GM11168 (cell line): Measurements from ENCODE around the gene ATIC.
"Not testable (repeated sequence)": the region's sequence is repeated elsewhere in the genome, so short reads cannot be mapped to it uniquely, and the experiment has no call there.

Experiments
- in situ Hi-C: fragments of 300-500 bp; cut with MboI; formaldehyde crosslinking; loops from one replicate; pipeline ENCODE4 v1.12.0; 2022; ENCODE audit warnings: low sequenced_read_pairs; ENCODE audit not compliant: unreplicated experiment

ATIC gene

DNA sequence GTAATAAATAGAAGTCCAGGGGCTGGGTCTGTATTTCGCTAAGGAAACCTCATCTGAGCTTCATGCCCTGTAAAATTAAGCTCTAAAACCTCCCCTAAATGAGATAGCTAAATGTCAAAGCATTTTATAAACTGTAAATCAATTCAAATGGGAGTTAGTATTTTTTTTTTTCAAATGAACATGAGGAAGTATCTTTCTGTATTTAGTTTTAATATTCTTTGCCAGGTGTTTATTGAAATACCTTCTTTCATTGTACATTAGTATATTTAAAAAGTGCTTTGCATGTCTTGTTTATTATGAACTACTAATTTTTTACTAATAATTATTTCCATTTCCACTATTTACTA is 47.7 kb downstream of the ATIC start:
- in situ Hi-C loops: no loop called here

DNA sequence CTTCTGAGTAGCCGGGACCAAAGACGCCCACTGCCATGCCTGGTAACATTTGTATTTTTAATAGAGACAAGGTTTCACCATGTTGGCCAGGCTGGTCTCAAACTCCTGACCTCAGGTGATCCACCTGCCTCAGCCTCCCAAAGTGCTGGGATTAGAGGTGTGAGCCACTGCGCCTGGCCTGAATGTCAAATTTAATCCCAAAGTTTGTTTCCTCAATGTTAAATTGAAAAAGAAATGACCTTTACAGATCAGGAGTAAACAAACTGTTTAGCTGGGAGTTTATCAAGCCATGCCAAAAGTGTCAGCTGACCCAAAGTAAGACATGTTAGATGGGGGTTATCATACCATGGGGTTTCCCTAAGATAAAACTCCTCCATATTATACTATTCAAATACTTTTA is 48.2 kb downstream of the ATIC start:
- in situ Hi-C loops: not testable (repeated sequence)

DNA sequence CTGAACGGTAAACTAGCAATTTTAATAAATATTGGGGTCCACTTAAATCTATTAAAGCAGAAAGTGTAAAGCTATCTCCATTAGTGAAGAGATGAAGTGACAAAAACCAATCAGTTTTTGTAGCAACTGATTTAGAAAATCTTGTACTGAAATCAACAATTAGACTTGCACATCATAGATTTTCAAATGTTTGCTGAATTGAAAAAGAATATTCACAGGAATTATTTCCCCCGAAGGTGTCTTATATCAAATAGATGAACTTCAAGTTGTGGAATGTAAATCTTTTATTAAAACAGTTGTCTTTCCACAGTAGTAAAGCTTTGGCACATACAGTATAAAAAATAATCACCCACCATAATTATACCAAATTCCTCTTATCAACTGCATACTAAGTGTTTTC is 48.7 kb downstream of the ATIC start:
- in situ Hi-C loops: no loop called here

DNA sequence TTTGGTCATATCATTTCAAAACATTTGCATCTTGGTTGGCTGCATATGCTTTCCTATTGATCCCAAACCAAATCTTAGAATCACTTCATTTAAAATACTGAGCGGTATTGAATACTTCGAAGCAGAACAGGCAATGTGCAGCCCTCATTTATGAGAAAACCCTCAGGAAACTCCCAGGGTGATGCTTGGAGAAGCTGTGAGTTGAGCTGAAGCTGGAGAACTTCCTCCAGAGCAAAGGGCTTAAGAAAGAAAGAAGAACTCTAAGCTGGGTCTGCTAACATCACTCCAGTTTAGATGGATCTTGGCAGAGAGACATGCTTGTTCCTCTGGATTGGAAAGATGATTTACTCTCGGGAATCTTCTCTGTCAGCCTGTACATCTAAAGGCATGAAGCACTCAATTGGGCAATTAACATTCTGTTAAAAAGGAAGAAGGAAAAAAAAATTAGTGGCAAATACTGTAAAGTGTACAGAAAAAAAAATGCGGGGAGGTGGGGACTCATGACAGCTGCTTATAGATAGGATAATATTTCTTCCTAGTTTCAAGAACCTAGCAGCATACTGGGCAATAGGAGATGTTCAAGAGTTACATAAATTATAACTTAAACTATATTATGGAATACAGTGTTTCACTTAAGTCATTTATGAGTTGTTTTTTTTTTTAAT is 49.5 kb downstream of the ATIC start:
- in situ Hi-C loops: no loop called here

DNA sequence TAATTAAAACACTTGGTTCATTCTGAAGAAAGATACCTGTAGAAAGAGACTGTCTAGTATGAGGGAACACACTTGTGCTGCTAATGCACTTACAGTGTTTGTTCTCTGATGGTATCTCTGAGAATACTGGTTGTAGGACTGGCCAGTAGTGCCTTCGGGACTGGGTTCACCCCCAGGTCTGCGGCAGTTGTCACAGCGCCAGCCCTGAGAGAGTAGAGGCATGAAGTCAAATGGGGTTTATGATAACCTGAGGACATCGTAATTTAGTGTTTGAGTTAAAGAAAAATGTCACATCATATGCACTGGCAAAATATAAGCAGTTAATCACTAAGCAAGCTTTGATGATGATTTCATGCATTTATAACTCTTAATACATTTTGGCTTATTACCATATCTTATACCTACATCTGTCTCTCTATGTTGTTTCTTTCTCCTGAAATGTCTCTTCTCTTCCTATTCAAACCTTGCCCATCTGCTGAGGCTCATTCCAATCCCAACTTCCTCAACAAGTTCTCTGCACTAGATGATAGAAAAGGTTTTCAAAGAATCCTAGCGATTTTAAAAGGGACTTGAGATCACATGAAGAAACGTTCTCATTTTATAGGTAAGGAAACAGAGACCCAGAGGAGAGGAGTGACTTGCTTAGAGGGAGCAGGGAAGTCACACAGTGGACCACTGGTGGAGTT is 50.2 kb downstream of the ATIC start:
- in situ Hi-C loops: no loop called here

DNA sequence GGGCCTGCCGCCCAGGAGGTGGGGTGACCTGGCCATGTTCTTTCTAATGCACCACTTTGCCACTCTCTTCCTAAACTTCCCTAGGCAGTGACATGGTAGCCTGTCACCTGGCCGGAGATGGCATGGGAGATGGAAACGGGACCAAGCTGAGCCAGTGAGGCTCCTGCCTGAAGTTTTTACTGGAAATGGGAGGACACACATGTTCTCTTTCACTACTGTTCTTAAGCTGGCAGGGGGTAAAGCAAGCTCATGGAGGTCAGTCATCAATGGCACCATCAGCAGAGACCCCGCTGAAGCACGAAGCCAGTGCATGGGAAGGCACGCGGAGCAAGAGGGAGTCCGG is 50.7 kb downstream of the ATIC start:
- in situ Hi-C loops: no loop called here

DNA sequence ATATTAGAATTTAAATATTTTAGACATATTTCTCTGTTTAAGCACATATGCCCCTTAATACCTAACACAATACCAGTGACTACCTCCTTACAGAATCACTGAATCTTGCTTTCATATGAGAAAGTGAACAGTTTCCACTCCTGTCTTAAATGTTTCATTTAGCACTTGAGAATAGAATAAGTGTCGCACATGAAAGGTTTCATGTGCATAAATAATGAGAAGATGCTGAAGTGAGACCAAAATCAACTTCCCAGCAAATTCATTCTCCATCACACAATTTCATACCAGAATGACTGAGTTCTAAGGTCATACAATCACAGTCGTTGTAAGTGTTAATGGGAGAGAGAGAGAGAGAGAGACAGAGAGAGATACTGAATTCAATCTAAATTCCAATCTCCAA is 51.2 kb downstream of the ATIC start:
- in situ Hi-C loops: no loop called here

DNA sequence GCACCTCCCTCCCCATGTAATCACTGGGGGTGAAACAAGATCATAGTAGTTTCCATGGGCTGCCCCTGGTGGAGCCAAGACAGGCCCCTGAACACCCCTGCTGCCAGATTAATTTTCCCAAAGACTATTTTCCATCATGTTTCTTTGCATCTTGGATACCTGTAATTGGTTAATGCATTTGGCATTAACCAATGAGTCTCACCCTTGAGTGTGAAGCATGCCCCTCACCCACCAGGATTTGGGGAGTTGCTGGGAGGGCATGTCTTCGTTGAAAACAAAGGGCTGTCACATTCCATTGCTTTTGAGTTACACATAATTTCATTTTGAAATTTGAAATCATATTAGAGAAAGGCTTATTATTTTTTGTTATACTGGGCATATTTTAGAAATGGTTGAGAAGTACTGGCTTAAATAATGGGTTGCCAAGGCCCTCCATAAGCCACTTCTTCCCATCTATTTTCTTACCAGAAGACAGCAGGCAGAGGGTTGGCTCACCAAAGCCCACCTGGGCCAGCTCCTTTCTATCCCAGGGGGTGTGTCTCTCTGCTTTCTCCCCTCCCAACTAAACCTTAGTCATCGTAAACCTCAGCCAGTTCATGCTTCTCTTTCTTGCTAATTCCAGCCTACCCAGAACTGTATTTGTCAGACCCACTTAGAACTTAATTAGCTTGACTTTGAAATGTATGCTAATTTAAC is 51.8 kb downstream of the ATIC start:
- in situ Hi-C loops: no loop called here

DNA sequence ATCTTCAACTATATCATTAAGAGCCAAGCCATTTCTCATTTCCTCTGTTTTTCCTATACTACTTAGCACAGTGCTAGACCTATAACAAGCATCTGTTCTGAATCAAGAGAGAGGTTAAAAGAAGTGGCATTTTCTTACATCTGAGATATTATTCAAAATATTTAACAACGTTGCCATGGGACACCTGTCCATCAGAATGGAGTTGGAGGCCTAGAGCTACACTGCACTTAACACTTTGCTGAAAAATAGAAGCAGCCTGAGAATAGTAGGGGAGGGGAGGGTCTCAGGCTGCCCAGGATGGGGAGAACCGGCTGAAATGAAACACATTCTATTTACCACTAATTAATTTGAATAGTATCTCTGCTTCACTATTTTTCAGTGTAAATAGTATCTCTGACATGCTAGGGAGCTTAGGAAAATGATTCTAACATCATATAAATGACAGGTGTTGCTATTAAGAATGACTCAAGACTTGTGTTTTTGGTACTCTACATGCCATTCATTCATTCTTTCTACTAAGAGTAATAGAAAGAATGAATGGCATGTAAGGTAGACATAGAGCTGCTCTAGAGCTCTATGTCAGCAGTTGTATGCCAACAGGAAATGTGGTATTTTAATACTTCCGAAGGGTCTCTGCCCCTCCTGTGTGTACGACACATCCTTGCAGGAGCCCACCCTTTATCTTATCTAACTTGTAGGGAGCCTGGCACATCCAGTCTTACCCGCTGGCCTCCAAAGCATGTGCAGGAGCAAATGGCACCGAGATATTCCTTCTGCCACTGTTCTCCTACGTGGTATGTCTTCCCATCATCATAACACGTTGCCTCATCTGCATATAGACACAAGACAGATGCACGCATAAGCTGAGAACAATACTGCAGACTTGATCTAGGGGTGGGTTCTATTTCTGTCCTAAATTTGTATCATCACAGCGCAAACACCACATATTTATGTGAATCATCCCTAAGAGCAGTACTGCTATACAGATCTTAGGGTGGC is 52.6 kb downstream of the ATIC start:
- in situ Hi-C loops: no loop called here

DNA sequence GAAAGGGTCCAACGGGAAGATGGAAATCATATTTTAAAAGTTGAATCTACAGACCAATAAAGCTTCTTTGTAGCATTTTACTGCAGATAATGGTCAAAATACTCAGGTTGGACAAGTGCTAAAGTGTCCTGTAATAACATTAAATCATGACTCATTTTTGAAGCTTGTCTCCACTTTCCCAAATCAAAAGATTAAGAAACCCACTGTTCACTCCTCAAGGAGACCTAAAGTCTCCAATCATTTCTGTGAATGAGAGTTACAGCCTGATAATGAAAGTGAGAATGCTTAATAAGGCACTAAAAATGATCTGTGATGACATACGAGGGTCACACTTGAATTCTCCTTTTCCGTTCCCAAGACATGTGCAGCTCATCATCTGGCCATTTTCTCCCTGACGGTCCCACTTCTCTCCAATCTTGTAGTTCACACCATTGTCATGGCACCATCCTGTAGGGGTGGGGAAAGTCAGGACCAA is 53.4 kb downstream of the ATIC start:
- in situ Hi-C loops: no loop called here

DNA sequence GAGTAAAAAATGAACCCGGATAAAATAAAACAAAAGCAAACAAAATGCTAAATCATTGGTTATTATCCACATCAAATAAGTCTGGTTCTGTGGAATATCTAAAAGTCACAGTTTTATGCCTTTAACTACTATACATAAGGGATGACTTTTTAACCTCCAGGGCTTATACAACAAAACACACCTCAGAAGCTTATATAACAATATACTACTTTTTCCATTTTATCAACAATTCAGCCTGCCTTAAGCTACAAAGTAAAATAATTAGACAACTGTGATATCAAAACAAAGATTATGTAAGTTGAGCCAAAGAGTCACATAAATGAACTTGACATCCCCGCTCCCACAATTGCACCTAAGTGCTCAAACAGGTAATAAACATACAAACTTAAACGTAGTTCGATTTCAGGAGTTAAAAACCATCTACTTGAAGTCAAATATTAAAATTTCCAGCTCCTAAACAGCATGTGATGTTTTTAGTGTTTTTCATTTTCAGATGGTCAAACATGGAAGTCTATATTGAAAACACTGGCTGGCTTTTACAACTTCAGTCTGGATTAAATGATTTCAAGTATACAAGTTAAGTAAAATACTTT is 54.7 kb downstream of the ATIC start:
- in situ Hi-C loops: no loop called here

DNA sequence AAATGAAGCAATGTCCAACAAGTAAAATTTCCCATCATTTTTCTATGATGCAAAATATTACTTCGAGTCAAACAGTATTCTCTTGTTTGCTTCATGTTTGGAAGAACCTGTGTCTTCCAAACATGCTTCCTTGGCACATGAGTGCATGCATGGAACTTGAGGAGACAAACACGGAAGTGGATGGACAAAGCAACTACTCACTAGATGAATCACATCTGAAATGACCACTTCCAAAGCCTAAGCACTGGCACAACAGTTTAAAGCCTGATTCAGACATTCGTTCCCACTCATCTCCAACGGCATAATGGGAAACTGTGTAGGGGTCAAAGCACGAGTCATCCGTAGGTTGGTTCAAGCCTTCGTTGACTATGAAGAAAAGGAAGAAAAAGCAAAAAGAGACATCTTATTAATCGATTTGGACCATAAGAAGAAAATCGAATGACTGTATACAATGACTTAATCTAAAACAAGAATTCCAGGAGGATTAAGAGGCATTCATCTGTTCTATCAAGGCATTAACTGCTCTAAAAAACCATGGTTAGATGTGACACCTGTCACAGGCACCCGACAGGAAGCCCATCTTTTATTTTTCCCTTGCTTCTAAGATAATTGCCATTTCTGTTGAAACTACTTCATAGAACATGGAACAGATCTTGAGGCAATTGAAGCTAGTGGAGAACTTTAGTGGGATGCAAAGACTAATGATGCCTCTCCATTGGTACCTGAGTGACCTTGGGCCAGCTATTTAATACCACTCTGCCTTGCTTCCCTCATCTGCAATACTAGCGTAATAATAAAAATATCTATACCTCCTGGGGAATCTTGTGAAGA is 56.0 kb downstream of the ATIC start:
- in situ Hi-C loops: no loop called here

DNA sequence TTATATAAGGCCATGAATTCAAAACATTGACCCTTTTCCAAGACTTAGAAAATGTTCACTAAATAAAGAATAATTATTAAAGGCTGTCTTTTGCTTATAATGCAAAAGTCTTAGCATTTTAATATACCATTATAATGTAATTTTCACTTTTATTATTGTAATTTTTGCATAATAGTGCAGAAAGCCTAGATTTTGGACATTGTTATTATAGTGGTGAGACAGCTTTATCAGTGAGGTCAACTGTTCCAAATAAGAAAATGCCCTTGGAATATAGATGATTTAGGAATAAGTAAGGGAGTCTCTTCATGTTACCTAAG is 56.6 kb downstream of the ATIC start:
- in situ Hi-C loops: no loop called here

DNA sequence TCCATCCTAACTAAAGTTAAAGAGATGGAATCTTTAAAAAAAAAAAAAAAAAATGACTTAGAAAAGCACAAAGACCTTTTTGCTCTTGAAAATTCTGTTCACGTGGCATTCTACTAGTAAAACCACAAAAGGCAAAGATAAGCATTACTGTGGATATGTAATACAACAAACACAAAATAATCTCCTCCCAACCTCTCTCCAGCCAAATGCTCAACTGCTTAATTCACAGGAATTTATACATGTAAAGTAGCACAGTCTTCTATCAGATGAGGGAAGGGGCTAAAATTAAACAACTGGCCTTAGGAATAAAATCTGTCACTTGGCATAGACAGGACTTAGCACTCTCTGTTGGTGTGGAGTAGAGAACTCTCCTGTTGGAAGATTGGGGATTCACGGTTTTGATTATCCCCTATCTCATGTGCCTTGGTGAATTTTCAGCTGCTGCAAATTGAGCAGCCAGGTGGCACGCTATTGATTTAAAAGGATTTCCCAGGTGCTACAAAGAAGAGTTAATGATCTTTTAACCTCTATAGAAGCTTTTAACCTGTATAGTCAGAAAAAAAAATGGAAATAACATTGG is 57.4 kb downstream of the ATIC start:
- in situ Hi-C loops: no loop called here

DNA sequence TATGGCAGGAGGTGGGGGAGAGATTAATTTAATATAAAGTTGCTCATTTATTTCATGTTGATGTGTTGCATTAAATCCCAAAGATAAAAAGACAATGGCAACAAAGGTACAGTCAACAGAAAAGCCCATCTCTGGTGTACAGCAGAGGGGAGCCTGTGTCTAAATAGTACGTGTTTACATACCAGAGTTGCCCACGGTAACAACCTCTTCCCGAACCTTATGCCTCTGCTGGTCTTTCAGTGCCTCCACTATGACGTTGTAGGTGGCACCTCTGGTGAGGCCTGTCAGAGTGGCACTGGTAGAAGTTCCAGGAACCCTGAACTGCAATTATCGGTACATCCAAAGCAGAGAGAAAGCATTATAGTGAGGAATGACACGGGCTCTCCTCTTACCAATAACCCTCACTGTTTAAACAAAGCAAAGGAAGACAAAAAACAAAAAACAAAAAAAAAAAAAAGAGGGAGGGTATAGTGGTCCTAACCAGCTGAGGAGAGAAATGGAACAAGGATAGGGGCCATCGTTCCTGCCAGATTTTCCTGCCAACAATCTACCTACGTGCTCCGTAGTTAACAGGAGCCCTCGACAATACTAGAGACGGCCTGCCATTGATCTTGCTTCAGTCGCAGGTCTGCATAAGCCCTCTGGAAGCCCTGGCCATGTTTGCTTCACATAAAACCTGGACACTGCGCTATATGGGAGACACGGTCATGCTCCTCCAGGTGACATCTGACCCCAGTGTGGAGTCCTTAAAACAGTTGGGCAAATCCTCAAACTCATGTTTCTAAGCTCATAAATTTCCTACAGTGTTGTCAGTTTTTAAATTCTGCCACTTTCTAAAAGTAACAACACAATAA is 58.5 kb downstream of the ATIC start:
- in situ Hi-C loops: no loop called here

DNA sequence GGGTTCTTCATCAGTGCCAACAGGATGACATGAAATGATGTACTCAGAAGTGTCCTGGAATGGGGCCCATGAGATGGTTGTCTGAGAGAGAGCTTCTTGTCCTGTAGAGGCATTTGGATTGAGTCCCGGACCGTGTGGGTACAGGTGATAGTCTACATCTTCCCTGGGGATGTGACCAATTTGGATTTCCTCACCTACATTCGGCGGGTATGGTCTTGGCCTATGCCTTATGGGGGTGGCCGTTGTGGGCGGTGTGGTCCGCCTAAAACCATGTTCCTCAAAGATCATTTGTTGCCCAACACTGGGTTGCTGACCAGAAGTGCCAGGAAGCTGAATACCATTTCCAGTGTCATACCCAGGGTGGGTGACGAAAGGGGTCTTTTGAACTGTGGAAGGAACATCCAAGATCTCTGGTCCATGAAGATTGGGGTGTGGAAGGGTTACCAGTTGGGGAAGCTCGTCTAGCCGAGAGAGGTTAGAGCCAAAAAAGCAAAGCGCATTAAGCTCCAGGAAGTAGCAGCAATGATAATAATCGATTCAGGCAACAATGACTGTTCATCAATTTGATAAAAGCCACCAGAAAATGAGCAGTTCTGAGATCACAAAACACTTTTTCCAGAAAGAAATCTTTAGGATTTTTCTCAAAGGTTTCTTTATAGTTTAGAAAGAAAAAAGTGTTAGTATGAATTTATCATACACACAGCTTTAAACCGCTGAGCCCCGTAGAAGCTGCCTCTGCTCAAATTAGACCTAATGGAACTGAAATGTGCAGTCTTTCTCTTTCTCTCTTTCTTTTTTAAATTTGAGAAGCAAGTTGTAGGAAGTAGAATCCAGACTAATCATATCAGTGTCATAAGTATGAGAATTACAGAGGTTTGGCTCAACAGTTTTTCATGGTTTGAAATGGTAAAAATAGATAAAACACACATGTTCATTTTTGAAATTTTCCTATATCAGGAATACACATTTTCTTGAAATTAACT is 60.3 kb downstream of the ATIC start:
- in situ Hi-C loops: no loop called here
